ENCODE data around the gene PDGFRB.

PDGFRB gene

DNA sequence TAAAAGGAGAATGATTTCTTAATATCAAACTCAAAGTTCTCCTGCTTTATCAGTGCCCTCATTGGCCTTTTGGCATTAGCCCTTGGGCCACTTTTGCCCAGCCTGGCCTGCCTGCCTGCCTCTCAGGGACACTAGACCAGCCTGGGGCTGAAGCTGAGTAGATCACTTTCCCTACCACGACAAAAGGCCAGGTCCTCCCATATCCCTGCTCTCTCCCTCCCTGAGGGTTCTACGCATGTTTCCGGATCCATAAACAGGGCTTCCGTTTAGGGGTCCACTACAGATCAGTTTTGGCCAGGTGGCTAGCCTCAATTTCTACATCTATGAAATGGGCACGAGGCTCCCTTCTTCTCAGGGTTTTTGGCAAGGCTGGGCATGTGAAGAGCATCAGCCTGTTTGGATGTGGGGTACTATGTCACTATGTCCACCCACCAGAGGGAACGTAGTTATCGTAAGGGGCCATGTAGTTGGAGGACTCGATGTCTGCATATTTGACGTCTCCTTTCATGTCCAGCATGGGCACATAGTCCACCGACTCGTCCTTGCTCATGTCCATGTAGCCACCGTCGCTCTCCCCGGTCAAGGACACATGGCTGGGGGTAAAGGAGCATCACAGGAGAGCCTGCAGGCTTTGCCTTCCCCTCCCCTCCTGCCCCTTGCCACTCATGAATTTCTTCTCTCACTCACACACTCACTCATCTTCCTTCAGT lies 34.0 kb downstream of the PDGFRB start:
- Histone ChIP-seq H3K4me2 (no peak overlapping the region), H3K4me1 (ENCODE audit: low read depth, poor library complexity, severe bottlenecking) (peaks cover 5% of the 10 kb centered on the region), H3K27me3 (ENCODE audit: insufficient read depth, low read depth) (no peaks in the 10 kb centered on the region), H3K9ac (no peak overlapping the region), H2AFZ (ENCODE audit: low read depth) (no peak overlapping the region), H4K20me1 (ENCODE audit: insufficient read depth) (no peaks in the 10 kb centered on the region), H3K36me3 (ENCODE audit: insufficient read depth) (no peaks in the 10 kb centered on the region), H3K79me2 (ENCODE audit: insufficient read depth, low read depth) (no peaks in the 10 kb centered on the region), H3K27ac (no peak overlapping the region), H3K4me3 (IDR thresholded peaks at IDR 0.05; ENCODE audit: insufficient read depth, low read depth, low read length) (no peak overlapping the region)
- no peak for TF ChIP-seq CTCF (conservative IDR thresholded peaks at IDR 0.05; ENCODE audit: low read depth, low read length)

- Histone ChIP-seq H2AFZ (ENCODE audit: low read depth) (no peak overlapping the region), H3K9ac (no peak overlapping the region), H3K4me1 (ENCODE audit: low read depth, poor library complexity, severe bottlenecking) (peaks cover 5% of the 10 kb centered on the region), H3K4me2 (no peak overlapping the region), H3K27ac (no peak overlapping the region), H3K27me3 (ENCODE audit: insufficient read depth, low read depth) (no peaks in the 10 kb centered on the region), H3K79me2 (ENCODE audit: insufficient read depth, low read depth) (no peaks in the 10 kb centered on the region), H3K4me3 (IDR thresholded peaks at IDR 0.05; ENCODE audit: insufficient read depth, low read depth, low read length) (no peak overlapping the region), H3K36me3 (ENCODE audit: insufficient read depth) (no peaks in the 10 kb centered on the region), H4K20me1 (ENCODE audit: insufficient read depth) (no peaks in the 10 kb centered on the region)
- no peak for TF ChIP-seq CTCF (conservative IDR thresholded peaks at IDR 0.05; ENCODE audit: low read depth, low read length)
Measured at GRCh38 chr5:150120617-150121447, 34.8 kb downstream of the PDGFRB start.

- Histone ChIP-seq H3K79me2 (ENCODE audit: insufficient read depth, low read depth) (no peaks in the 10 kb centered on the region), H4K20me1 (ENCODE audit: insufficient read depth) (no peaks in the 10 kb centered on the region), H3K4me1 (ENCODE audit: low read depth, poor library complexity, severe bottlenecking) (peaks cover 5% of the 10 kb centered on the region), H3K4me2 (no peak overlapping the region), H3K9ac (no peak overlapping the region), H3K27me3 (ENCODE audit: insufficient read depth, low read depth) (no peaks in the 10 kb centered on the region), H3K4me3 (IDR thresholded peaks at IDR 0.05; ENCODE audit: insufficient read depth, low read depth, low read length) (no peak overlapping the region), H2AFZ (ENCODE audit: low read depth) (no peak overlapping the region), H3K36me3 (ENCODE audit: insufficient read depth) (no peaks in the 10 kb centered on the region), H3K27ac (no peak overlapping the region)
- TF ChIP-seq CTCF (conservative IDR thresholded peaks at IDR 0.05; ENCODE audit: low read depth, low read length), result no peak
Measured at GRCh38 chr5:150120062-150120441, 35.6 kb downstream of the PDGFRB start.

- H3K4me2 ChIP-seq, result no peak overlapping the region
- H3K4me3 ChIP-seq (IDR thresholded peaks at IDR 0.05; ENCODE audit: insufficient read depth, low read depth, low read length), result no peak overlapping the region
- H3K27ac ChIP-seq, result no peak overlapping the region
- TF ChIP-seq CTCF (conservative IDR thresholded peaks at IDR 0.05; ENCODE audit: low read depth, low read length), result no peak
- no peaks in the 10 kb centered on the region for H3K27me3 ChIP-seq (ENCODE audit: insufficient read depth, low read depth)
- H4K20me1 ChIP-seq (ENCODE audit: insufficient read depth), result no peaks in the 10 kb centered on the region
- no peak overlapping the region for H3K9ac ChIP-seq
- no peaks in the 10 kb centered on the region for H3K36me3 ChIP-seq (ENCODE audit: insufficient read depth)
- no peak overlapping the region for H2AFZ ChIP-seq (ENCODE audit: low read depth)
- no peaks in the 10 kb centered on the region for H3K79me2 ChIP-seq (ENCODE audit: insufficient read depth, low read depth)
- peaks cover 5% of the 10 kb centered on the region for H3K4me1 ChIP-seq (ENCODE audit: low read depth, poor library complexity, severe bottlenecking)
Measured at GRCh38 chr5:150119421-150120061, 36.1 kb downstream of the PDGFRB start.
